Ecto neural progenitor cell (in vitro differentiated cells): ENCODE results near the gene ENTPD8.
A peak's percentile ranks its signal among the peaks of the same experiment; 100 is the strongest.
"Not testable (repeated sequence)": the region's sequence is repeated elsewhere in the genome, so short reads cannot be mapped to it uniquely, and the experiment has no call there.

Experiments
- DNase-seq: peaks from one replicate; pipeline ENCODE4 v3.0.0-alpha.2; 2018; ENCODE audit warnings: low spot score

ENTPD8 gene

GRCh38 chr9:137458194-137459151, 17.3 kb upstream of the ENTPD8 start:
- peak; percentile 72 for DNase-seq

- DNase-seq, result no peak
Measured at GRCh38 chr9:137457406-137458193, 16.4 kb upstream of the ENTPD8 start.

- no peak for DNase-seq
Measured at GRCh38 chr9:137456864-137457405, 15.8 kb upstream of the ENTPD8 start.

- DNase-seq, result no peak
Measured at GRCh38 chr9:137456061-137456863, 15.1 kb upstream of the ENTPD8 start.

- no peak for DNase-seq
Measured at GRCh38 chr9:137455359-137455991, 14.3 kb upstream of the ENTPD8 start.

GRCh38 chr9:137454597-137455358, 13.6 kb upstream of the ENTPD8 start:
- DNase-seq, result no peak

GRCh38 chr9:137454145-137454596, 13.0 kb upstream of the ENTPD8 start:
- peak; percentile 90 for DNase-seq

- peak; percentile 92 for DNase-seq
Measured at GRCh38 chr9:137453643-137454081, 12.5 kb upstream of the ENTPD8 start.

- DNase-seq, result no peak
Measured at GRCh38 chr9:137452761-137453642, 11.8 kb upstream of the ENTPD8 start.

- no peak for DNase-seq
Measured at GRCh38 chr9:137452006-137452760, 11.0 kb upstream of the ENTPD8 start.

GRCh38 chr9:137451264-137452005, 10.3 kb upstream of the ENTPD8 start:
- DNase-seq, result not testable (repeated sequence)

- DNase-seq, result not testable (repeated sequence)
Measured at GRCh38 chr9:137450539-137451222, 9.5 kb upstream of the ENTPD8 start.

- DNase-seq, result no peak
Measured at GRCh38 chr9:137449931-137450538, 8.9 kb upstream of the ENTPD8 start.

GRCh38 chr9:137449081-137449844, 8.1 kb upstream of the ENTPD8 start:
- no peak for DNase-seq

GRCh38 chr9:137448602-137448962, 7.4 kb upstream of the ENTPD8 start:
- no peak for DNase-seq
